OCI-LY1 (cell line): ENCODE data around the gene TBC1D22B.

Experiments
- H2AFZ ChIP-seq: fragments of 200-600 bp; sonication (generic), shearing (Covaris generic); 2 replicates; pipeline ENCODE4 v1.6.0; 2014; ENCODE audit warnings: antibody characterized with exemption, mild to moderate bottlenecking, low read length
- H3F3A ChIP-seq: fragments of 200-600 bp; sonication (generic), shearing (Covaris generic); 2 replicates; pipeline ENCODE4 v1.6.0; 2014; ENCODE audit warnings: mild to moderate bottlenecking, antibody characterized with exemption, low read length, moderate library complexity; ENCODE audit not compliant: insufficient read depth
- H3K27ac ChIP-seq: fragments of 200-600 bp; sonication (generic); 2 replicates; pipeline ENCODE4 v1.5.1; 2014; ENCODE audit warnings: low read length, mixed run types, mild to moderate bottlenecking, low read depth; ENCODE audit not compliant: poor library complexity, severe bottlenecking
- H3K27me3 ChIP-seq: fragments of 200-600 bp; sonication (generic); 2 replicates; pipeline ENCODE4 v1.6.0; 2014; ENCODE audit warnings: antibody characterized with exemption, mild to moderate bottlenecking, low read length, moderate library complexity; ENCODE audit not compliant: insufficient read depth
- H3K36me3 ChIP-seq: fragments of 200-600 bp; sonication (generic); 2 replicates; pipeline ENCODE4 v1.6.1; 2014; ENCODE audit warnings: mild to moderate bottlenecking, antibody characterized with exemption, low read length, moderate library complexity, mixed read lengths; ENCODE audit not compliant: insufficient read depth
- H3K4me1 ChIP-seq: fragments of 200-600 bp; sonication (generic); 2 replicates; pipeline ENCODE4 v1.5.1; 2014; ENCODE audit warnings: mild to moderate bottlenecking, low read length, moderate library complexity; ENCODE audit not compliant: insufficient read depth, severe bottlenecking
- H3K4me2 ChIP-seq: fragments of 200-600 bp; sonication (generic), shearing (Covaris generic); 2 replicates; pipeline ENCODE4 v1.6.1; 2014; ENCODE audit warnings: low read length
- H3K4me3 ChIP-seq: fragments of 200-600 bp; sonication (generic); 2 replicates; pipeline ENCODE4 v1.5.1; 2014; ENCODE audit warnings: low read length, low read depth, mild to moderate bottlenecking, mixed read lengths; ENCODE audit not compliant: poor library complexity, severe bottlenecking
- H3K79me2 ChIP-seq: fragments of 200-600 bp; shearing (Covaris generic); 2 replicates; pipeline ENCODE4 v1.6.1; 2016; ENCODE audit warnings: mixed run types, low read length, mixed read lengths; ENCODE audit not compliant: insufficient read depth
- H3K9ac ChIP-seq: fragments of 200-600 bp; sonication (generic), shearing (Covaris generic); 2 replicates; pipeline ENCODE4 v1.6.1; 2014; ENCODE audit warnings: mild to moderate bottlenecking, low read length, mixed read lengths
- H3K9me2 ChIP-seq: fragments of 200-600 bp; sonication (generic), shearing (Covaris generic); 2 replicates; pipeline ENCODE4 v1.6.1; 2014; ENCODE audit warnings: low read depth, mild to moderate bottlenecking, low read length, mixed read lengths
- H3K9me3 ChIP-seq: fragments of 200-600 bp; shearing (Covaris generic); 2 replicates; pipeline ENCODE4 v1.6.1; 2014; ENCODE audit warnings: low read length, mixed read lengths
- H4K20me1 ChIP-seq: fragments of 200-600 bp; sonication (generic), shearing (Covaris generic); 2 replicates; pipeline ENCODE4 v1.6.0; 2016; ENCODE audit warnings: mild to moderate bottlenecking, low read length; ENCODE audit not compliant: insufficient read depth
- EZH2 ChIP-seq: fragments of 200-600 bp; sonication (generic), shearing (Covaris generic); IDR thresholded peaks from 2 replicates; pipeline ENCODE4 v1.8.0; 2017; ENCODE audit warnings: borderline replicate concordance, mixed run types, mild to moderate bottlenecking, antibody characterized with exemption, low read length, moderate library complexity, mixed read lengths
- TF ChIP-seq, protein P1 (sequence below): fragments of 200-600 bp; sonication (generic), shearing (Covaris generic); IDR thresholded peaks from 2 replicates; pipeline ENCODE4 v1.5.1; 2017; ENCODE audit warnings: mild to moderate bottlenecking, antibody characterized with exemption, low read length, moderate library complexity, mixed read lengths

TBC1D22B gene

DNA sequence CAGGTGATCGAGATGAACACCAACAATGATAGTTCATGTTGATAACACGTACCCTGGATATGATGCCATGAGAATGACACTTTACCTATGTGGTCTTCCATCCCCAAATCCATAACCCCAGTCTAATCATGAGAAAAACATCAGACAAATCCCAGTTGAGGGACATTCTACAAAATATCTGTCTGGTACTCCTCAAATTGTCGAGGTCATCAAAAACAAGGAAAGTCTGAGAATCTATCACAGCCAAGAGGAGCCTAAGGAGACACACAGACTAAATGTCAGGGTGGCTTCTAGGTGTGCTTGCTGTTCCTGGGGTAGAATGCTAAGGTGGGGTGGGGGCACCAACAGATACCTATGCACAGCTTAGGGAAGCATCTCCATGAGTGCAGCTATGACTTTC is 93.5 kb downstream of the TBC1D22B start:
- Histone ChIP-seq H2AFZ (no peak overlapping the region), H3K4me1 (peaks cover 22% of the 10 kb centered on the region), H3K9me3 (no peaks in the 10 kb centered on the region), H4K20me1 (no peaks in the 10 kb centered on the region), H3K27ac (no peak overlapping the region), H3K79me2 (no peaks in the 10 kb centered on the region), H3K9ac (no peak overlapping the region), H3F3A (no peaks in the 10 kb centered on the region), H3K9me2 (no peaks in the 10 kb centered on the region), H3K4me2 (no peak overlapping the region), H3K36me3 (no peaks in the 10 kb centered on the region), H3K4me3 (no peak overlapping the region), H3K27me3 (no peaks in the 10 kb centered on the region)
- no peak for TF ChIP-seq EZH2
- TF ChIP-seq, protein P1, sequence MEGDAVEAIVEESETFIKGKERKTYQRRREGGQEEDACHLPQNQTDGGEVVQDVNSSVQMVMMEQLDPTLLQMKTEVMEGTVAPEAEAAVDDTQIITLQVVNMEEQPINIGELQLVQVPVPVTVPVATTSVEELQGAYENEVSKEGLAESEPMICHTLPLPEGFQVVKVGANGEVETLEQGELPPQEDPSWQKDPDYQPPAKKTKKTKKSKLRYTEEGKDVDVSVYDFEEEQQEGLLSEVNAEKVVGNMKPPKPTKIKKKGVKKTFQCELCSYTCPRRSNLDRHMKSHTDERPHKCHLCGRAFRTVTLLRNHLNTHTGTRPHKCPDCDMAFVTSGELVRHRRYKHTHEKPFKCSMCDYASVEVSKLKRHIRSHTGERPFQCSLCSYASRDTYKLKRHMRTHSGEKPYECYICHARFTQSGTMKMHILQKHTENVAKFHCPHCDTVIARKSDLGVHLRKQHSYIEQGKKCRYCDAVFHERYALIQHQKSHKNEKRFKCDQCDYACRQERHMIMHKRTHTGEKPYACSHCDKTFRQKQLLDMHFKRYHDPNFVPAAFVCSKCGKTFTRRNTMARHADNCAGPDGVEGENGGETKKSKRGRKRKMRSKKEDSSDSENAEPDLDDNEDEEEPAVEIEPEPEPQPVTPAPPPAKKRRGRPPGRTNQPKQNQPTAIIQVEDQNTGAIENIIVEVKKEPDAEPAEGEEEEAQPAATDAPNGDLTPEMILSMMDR, result no peak

DNA sequence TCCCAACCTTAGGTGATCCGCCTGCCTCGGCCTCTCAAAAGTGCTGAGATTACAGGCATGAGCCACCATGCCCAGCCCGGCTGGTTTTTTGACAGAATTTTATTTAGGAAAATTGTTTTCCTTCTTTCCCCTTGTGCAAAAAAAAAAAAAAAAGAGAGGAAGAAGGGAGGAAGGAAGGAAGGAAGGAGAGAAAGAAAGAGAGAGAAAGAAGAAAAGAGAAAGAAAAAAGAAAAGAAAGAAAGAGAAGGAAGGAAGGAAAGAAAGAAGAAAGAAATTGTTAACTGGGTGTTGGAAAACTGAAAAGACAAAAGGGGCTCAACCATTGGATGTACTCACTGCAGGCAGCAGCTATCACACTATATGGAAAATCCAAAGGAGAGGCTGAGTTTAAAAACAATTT is 94.8 kb downstream of the TBC1D22B start:
- Histone ChIP-seq H2AFZ (no peak overlapping the region), H3K27me3 (no peaks in the 10 kb centered on the region), H3K4me2 (no peak overlapping the region), H3K4me1 (peaks cover 23% of the 10 kb centered on the region), H3K9me2 (no peaks in the 10 kb centered on the region), H4K20me1 (no peaks in the 10 kb centered on the region), H3F3A (no peaks in the 10 kb centered on the region), H3K36me3 (no peaks in the 10 kb centered on the region), H3K9ac (no peak overlapping the region), H3K9me3 (no peaks in the 10 kb centered on the region), H3K4me3 (no peak overlapping the region), H3K27ac (no peak overlapping the region), H3K79me2 (0 out of 2 replicates have a peak, but pooled peaks cover 3% of the 10 kb centered on the region)
- TF ChIP-seq, protein P1, result no peak
- TF ChIP-seq EZH2, result no peak

DNA sequence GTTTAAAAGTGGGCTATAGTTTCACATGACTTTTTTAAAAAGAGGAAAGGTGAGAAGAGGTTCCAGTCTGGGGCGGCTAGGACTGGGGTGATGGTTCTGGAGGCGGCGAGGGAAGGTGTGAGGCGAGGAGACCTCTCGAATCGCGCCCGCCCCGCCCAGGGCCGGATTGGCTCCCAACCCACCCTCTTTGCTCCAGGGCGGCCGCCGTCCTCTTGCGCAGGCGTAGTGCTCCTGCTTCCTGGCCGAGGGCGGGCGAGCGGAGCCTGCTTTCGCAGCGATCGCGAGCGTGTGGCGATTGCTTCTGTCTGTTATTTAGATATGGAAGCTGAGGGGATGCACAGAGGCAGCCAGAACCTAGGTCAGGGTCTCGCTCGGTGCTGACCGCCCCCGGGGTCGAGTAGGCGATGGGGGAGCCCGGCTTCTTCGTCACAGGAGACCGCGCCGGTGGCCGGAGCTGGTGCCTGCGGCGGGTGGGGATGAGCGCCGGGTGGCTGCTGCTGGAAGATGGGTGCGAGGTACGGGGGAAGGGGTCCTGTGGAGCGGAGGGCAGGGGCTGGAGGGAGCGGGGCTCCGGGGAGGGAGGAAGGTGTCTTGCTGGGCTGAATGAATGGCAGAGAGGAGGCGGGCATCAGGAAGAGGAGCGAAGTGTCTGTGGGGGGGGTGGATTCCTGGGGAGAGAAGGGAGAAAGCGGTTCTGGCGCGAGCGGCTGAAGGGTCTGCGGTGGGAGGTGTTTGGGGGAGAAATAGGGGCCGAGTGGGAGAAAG is 96.4 kb downstream of the TBC1D22B start, which contains the start of gene RNF8:
Gene RNF8, plus strand, starts transcription at position 223 of the 765 bp plus-strand sequence. Its CDS starts 182 bp downstream, at position 405.
- peak within 1 kb of the TSS; percentile 82 for H3K4me2 ChIP-seq
- H3K9me2 ChIP-seq, result no peaks in the 10 kb centered on the region
- H3K36me3 ChIP-seq, result no peaks in the 10 kb centered on the region
- H3K4me1 ChIP-seq, result peaks cover 23% of the 10 kb centered on the region
- peak within 1 kb of the TSS; percentile 99 for H2AFZ ChIP-seq
- no peaks in the 10 kb centered on the region for H3K9me3 ChIP-seq
- TF ChIP-seq, protein P1, result no peak
- no peak within 1 kb of the TSS for H3K27ac ChIP-seq
- H3K4me3 ChIP-seq, result peak within 1 kb of the TSS; percentile 94
- no peaks in the 10 kb centered on the region for H4K20me1 ChIP-seq
- H3K9ac ChIP-seq, result peak within 1 kb of the TSS; percentile 83
- no peaks in the 10 kb centered on the region for H3K27me3 ChIP-seq
- H3F3A ChIP-seq, result no peaks in the 10 kb centered on the region
- H3K79me2 ChIP-seq, result 0 out of 2 replicates have a peak, but pooled peaks cover 3% of the 10 kb centered on the region
